Caki2 (cell line): ENCODE measurements around the gene KLHL33. TPM values are rescaled to one million over a fixed set of nuclear protein-coding genes. Genes with fewer than 3 reads are reported as not detected.

Experiments used
- DNase-seq: peaks from one replicate; pipeline ENCODE4 v3.0.0-alpha.2; 2015; ENCODE audit warnings: low read depth
- in situ Hi-C: cut with HindIII; loops from 2 replicates; pipeline ENCODE4 v1.10.0; 2016; ENCODE audit warnings: low sequenced_read_pairs, low pct_unique_long_range_greater_than_20kb, mixed read lengths
- total RNA-seq: library from RNA; depleted of rRNA; stranded (reverse); fragments of >200 nt; shearing (Covaris generic); gene quantifications from 2 replicates; pipeline ENCODE4 v1.2.3, GENCODE V29; 2014; ENCODE audit warnings: low replicate concordance; rRNA removed

The KLHL33 gene, protein sequence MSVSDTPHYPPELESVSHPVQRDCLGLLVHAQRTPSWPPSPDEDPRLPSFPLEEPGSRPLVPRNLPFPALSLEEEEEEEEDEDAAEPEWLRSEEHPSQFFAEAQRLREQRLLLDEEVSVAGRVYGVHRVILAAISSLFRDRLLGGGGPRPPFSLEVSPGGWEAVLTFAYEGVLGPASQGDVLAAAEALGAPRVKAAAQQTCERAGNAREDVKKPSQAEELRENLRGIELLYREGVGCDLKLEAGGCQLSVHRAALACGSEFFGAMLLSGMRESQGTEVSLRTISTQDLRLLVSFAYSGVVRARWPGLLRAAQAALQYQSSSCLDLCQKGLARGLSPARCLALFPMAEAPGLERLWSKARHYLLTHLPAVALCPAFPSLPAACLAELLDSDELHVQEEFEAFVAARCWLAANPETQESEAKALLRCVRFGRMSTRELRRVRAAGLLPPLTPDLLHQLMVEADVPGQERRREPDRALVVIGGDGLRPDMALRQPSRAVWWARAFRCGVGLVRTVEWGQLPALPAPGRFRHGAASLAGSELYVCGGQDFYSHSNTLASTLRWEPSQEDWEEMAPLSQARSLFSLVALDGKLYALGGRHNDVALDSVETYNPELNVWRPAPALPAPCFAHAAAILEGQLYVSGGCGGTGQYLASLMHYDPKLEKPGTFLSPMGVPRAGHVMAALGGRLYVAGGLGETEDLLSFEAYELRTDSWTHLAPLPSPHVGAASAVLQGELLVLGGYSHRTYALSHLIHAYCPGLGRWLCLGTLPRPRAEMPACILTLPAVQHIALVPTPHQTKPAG
- total RNA-seq = not detected in 2 replicates

DNA sequence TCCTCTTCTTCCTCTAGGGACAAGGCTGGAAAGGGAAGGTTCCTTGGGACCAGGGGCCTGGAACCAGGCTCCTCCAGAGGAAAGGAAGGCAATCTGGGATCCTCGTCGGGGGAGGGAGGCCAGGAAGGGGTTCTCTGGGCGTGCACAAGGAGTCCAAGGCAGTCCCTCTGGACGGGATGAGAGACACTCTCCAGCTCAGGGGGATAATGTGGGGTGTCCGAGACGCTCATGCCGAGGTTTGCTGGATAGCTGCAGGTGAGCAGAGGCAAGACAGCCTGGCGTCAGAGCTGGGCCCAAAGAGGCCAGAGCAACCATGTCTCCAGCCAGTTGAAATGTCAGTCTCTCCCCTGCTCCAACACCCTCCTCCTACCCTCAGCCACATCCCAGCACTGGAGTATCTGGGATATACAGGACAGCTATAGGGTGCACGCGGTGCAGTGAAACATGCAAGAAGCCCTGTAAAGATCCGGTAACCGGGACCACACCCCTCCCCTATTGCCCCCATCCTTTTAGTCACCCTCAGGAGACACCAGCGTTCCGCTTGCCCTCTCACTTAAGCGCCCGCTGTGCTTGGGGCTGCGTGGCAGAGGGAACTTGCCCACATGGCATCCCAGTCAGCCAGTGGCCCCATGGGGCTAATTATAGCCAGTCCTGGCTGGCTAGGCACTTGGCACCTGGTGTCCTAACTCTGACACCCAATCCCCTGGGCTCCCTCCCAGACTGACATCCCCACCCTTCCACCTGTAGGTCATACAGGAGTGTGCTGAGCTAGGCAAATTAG is at the start of gene KLHL33:
Gene KLHL33 (minus strand): TSS at position 585 of the 781 bp plus-strand sequence. CDS start 355 bp downstream, at position 230.
- no peak for DNase-seq
- in situ Hi-C loops = no loop called here

DNA sequence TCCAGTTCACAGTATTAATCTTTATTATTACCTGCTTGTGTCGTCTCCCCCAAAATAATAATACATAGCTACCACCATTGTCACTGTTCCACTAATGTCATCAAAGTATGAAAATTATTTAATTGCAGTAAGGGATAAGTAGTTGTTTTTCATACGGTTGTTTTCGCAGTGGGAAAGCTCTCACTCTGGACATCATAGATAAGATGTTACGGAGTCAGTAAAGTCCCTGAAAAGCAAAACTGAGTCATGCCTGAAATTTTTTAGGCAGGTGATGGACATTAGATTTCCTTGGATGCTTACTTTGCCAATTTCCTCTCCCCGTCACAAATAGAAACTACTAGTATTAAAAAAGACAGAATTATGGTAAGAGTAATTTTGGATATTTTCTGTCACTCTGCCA is 46.4 kb upstream of the KLHL33 start:
- no peak for DNase-seq
- in situ Hi-C loops = no loop called here

DNA sequence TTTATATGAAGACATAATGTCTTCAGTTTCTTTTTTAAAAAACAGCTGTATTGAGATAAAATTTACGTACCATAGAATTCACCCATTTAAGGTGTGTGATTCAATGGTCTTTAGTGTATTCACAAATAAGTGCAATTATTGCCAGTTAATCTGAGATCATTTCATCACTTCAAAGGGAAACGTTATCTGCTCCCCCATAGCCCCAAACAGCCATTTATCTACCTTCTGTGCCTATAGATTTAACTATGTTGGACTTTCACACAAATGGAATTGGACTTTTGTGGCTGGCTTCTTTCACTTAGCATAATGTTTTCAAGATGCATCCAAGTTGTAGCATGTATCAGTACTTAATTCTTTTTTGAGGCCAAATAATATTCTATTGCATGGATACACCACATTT is 42.9 kb upstream of the KLHL33 start:
- in situ Hi-C loops = no loop called here
- no peak for DNase-seq

DNA sequence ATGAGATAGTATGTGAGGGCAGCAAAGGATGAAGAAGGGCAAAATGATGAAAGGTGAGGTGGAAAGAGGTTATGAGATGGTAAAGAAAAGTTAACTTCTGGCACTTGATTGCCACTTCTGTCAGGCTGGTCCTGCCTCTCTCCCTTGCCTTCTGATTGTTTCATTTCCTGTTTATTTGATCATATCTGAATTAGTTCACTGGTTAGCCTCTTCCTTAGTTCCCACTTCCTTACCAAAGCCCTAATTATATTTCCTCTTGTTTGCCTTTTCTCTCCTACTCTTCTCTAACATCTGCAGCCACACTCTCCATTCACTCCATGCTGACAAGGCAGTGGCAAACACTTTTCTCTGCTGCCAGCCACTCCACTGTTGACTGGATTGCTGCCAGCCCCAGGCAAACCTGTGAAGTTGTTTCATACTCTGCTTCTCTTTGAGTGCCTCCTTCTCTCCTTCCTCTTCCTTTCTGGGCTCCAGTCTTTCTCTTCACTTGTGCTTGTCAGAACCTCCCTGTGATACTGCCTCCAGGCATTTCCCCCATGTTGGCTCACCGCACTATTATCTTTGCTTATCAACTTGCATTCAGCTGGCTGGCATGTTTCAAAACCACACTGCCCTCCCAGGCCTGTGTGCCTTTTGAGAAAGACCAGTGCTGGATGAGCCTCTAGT is 41.4 kb upstream of the KLHL33 start:
- no peak for DNase-seq
- in situ Hi-C loops = no loop called here

DNA sequence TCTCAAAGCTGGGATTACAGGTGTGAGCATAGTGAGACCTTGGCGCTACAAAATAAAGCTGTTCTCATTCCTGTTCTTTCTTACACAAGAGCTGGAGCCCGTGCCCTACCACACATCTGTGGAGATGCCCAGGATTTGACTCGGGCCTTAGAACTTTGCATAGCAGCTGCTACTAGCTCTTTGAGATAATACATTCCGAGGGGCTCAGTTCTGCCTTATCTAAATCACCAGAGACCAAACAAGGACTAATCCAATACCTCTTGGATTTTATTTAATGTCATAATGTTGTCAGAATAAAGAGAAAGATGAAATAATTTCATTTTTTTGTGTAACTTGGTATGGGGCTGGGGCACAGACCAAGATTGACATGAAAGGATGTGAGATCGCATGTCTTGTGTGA is 40.8 kb upstream of the KLHL33 start:
- in situ Hi-C loops = no loop called here
- no peak for DNase-seq

DNA sequence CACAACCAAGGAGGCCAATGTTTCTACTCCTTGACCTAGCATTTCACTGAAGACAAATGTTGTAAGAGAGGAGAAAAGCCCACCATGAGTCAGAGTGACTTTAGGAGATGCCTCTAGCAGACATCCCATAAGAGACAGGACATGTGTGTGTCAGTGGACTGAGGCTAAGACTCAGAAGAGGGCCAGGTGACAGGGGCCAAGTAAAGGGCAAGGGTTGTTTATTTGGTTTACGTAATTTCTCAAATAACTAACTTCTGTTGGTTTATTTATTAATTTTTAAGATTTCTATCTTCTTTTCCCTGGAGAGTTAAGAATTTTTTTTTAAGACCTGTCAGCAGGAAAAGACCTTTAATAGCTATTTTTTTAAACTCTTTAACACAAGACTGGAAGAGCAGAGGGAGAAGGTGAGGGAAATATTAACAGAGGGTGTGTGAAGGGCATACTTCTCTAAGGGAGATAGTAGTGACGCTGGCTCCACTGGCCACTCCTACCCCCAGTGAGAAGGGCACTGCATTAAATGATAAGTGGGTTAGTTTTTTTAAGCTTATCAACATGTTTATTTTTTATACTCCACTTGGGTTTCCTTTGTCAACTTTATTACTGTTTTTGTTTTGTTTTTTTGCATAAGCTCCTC is 36.7 kb upstream of the KLHL33 start:
- DNase-seq = peak; percentile 54
- in situ Hi-C loops = no loop called here

DNA sequence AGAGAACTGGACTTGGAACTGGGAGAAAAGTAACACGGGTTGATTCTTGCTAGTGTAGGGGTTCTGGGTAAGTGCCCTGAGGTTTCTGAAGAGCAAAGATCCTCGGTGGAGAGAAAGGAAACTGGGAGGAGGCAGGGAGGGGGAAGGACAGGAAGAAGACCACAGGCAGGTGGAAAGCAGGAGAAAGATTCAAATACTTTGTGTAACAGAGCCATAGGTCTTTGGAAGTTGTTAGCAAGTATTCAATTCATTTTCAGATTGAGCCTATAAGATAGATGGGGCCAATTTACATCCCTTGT is 34.6 kb upstream of the KLHL33 start:
- in situ Hi-C loops = no loop called here
- DNase-seq = no peak

DNA sequence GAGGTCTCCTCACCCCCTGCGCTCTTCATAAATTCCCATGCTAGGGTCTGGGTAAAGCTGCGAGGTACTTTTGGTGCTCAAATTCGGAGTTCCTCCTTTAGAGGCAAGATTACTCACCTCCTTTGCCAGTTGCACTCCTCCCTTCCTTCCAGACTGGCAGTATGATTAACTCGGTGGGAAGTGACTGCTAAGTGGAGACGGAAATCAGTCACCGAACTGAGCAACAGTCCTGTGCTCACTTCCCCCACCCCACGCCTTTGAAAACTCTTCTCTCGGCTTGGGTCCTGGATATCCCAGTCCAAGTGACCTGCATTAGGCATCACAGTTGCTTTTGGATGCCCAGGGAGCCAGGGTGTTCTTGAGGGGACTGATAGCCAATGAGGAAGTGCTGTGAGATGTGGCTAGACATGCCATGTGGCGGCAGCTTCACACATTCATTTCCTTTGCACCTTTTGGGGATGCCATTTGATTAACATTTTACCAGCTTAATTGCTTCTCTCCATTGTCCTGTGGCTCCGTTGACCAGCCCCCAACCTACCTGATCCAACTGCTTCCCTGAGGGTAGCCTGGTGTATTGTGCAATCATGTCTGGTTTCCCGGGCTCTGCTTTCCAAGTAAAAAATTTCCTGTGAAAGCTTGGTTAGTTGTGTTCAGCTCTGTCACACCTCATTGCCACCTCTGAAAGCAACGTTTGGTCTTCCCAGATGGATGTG is 34.1 kb upstream of the KLHL33 start:
- DNase-seq = peak; percentile 69
- in situ Hi-C loops = no loop called here

DNA sequence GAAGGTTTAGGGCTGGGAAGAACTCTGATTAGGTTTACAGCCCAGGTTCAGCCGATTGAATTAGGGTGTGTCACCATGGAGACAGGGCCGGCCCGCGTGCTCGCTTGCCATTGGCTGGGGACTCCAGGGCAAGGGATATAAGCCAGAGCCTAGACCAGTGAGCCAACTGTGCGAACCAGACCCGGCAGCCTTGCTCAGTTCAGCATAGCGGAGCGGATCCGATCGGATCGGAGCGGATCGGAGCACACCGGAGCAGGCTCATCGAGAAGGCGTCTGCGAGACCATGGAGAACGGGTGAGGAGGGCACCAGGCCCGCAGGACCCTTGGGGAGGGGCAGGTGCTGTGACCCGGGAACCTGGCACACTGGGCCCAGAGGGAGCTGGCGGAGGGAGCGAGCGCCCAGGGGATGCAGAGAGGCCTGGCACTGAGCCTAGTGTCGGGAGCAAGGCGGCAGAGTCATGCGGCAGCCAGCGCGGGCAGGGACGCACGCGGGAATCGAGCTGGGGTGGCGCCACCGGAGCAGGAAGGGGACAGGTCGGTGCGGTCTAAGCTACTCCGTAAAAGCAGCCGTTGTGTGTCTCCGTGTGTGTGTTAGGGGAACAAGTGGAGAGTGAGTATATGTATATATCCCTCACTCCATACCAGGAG is 33.4 kb upstream of the KLHL33 start, which contains the start of gene PNP:
Gene PNP (plus strand): TSS at position 165 of the 648 bp plus-strand sequence. CDS start 119 bp downstream, at position 284.
- DNase-seq = peak; percentile 74
- in situ Hi-C loops = no loop called here

DNA sequence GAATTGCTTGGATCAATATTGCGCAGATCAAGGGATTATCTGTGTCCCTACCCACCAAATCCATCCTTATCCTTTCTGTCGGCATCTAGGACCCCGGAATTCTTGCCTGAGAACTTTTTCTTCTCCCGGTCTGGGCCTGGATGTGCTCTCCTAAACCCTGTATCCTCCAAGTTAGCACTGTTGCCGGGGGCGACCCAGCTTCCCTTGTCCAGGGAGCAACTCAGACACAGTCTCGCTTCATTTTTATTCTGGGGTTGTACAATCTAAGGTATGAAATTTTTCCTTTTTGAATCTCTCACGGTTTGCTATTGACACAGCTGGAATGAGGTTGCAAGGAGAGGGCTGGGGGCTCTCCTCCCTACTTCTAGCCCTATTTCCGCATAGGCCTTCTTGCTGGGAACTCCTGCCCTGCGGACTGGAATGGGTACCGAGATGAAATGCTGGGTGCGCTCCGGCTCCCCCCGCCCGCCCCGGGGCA is 32.8 kb upstream of the KLHL33 start:
- in situ Hi-C loops = no loop called here
- no peak for DNase-seq

DNA sequence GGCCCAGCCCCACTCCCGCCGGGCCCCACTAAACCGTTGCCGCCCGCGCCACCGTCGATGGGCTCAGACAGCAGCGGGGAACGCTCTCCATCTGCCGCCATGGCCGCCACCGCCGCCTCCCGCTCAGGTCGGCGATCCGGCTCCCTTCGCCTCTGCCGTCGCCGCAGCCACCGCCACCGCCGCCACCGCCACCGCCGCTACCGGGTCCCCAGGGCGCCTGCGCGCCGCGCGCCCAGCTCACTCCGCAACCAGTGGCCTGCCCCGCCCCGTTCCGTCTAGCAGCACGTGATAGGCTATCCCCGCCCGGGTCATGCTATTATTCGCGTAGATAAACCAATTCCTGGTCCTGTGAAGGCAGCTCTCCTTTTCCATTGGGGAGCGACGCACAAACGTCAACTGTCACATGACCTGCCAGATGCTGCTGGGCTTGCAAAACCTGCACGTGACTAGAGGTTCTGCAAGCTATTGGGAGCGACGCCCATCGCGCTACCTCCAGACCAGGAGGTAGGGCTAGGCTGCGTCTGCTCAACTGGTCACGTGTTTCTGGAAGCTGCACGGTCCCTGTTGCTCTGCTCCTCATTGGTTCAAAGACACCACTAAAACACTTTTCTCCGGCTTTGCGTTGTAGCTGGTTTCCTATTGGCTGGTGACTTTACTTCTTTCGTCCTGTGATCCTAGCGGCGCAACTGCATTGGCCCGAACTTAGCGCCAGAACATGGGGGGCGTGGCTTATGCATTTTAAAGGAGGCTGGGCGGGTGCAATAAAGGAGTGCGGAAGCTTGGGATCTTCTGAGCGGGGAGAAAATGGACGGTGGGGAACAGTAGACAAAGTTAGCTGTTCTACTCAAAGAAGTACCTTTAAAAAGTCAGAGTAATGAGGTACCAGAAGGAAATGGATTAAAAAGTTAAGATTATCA is 25.5 kb upstream of the KLHL33 start, which contains the start of gene PIP4P1:
Gene PIP4P1 (minus strand): TSS at position 210 of the 917 bp plus-strand sequence. CDS start 109 bp downstream, at position 101.
- in situ Hi-C loops = no loop called here
- DNase-seq = peak; percentile 99

DNA sequence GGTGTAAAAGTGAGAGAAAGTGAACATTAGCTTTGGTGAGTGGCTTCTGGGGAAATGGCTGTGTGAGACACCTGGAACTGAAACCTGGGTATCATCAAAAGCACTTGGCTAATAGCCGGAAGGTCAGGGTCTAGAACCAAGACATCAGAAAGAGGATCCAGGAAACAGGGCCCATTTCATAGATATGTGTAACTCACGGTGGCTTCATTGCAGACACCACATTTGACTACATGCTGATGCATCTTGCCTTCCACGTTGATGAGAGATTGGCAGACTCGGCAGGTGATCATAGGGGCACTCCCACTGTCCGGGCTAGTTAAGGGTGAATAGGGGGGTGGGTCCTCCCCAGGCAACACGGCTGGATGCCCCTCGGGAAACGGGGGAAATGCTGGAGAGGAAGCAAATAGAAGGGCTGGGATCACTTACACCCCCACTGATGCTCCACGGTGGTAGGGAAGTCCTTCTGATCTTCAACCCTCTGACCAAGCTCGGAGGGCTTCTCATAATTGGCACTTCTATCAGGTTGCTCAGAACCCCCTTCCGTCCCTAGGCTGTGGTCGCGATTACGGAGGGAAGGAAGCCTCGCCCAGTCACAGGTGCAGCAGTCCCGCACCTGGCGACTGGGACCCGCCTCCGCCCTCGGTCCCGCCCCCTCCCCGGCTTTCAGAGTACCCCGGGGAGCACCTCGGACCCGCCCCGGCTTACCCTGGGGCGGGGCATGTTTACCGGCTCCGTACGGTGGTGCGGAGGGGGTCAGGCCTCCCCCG is 24.7 kb upstream of the KLHL33 start:
- in situ Hi-C loops = no loop called here
- no peak for DNase-seq

DNA sequence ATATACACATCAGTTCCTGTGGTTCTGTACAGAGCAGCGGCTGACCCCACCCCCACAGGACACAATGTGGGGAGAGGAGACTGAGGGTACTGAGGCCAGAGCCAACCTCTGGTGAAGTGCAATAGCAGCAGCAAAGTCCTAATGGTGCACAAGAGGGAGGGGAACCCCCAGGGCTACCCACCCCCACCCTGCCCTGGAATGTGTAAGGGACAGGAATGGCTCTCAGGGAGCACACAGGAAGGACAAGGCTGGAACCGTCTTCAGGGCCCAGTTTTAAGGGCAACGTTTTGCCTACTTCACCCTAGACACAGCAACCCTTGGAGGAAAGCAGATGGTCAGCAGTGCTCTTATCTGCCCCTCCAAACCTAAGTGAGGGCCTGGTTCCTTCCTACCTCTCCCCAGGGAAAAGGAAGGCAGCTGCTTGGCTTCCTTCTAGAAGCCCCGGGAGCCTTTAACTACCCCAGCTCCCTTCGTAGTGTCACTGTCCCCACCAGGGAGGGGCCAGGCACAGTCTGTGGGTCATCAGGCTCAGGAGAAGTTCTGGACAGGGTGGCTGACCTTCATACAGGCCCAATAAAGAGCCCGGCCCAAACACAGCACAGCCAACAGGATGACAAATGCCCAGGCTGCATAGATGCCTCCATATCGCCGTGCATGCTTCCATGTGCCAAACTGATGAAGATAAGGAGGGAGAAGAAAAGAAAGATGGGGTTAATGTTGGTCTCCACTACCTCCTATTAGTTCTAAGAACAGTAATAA is 22.2 kb upstream of the KLHL33 start:
- in situ Hi-C loops = no loop called here
- no peak for DNase-seq

DNA sequence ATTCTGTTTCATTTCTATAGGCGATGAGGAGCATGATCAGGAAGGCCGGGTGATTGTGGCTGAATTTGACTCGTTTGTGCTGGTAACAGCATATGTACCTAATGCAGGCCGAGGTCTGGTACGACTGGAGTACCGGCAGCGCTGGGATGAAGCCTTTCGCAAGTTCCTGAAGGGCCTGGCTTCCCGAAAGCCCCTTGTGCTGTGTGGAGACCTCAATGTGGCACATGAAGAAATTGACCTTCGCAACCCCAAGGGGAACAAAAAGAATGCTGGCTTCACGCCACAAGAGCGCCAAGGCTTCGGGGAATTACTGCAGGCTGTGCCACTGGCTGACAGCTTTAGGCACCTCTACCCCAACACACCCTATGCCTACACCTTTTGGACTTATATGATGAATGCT is 21.0 kb upstream of the KLHL33 start:
- in situ Hi-C loops = no loop called here
- DNase-seq = no peak
